SK-N-SH treated with all-trans-retinoic acid at 6 μM for 48 hours (cell line): ENCODE data around the gene PKNOX2.

ENCODE experiments used
- ARNTL ChIP-seq: fragments of 450-650 bp; formaldehyde crosslinking; IDR thresholded peaks from 2 replicates; pipeline ENCODE4 v1.5.0; 2020; ENCODE audit warnings: low read depth, mild to moderate bottlenecking, moderate library complexity, borderline replicate concordance
- CREB5 ChIP-seq: fragments of 250-450 bp; sonication (Bioruptor Pico); IDR thresholded peaks from 2 replicates; pipeline ENCODE4 v1.5.1; 2020; ENCODE audit warnings: low read depth, mild to moderate bottlenecking, moderate library complexity
- CSRNP3 ChIP-seq: fragments of 250-450 bp; sonication (Bioruptor Pico); IDR thresholded peaks from 2 replicates; pipeline ENCODE4 v1.5.1; 2021; ENCODE audit warnings: mild to moderate bottlenecking, moderate library complexity
- GLIS3 ChIP-seq: fragments of 250-450 bp; sonication (Bioruptor Pico); IDR thresholded peaks from 2 replicates; pipeline ENCODE4 v1.5.0; 2020; ENCODE audit warnings: mild to moderate bottlenecking, moderate library complexity
- PATZ1 ChIP-seq: fragments of 250-450 bp; sonication (Bioruptor Pico); IDR thresholded peaks from 2 replicates; pipeline ENCODE4 v1.8.0; 2020; ENCODE audit warnings: mild to moderate bottlenecking, moderate library complexity, borderline replicate concordance
- RARB ChIP-seq: fragments of 250-450 bp; sonication (Bioruptor Pico); IDR thresholded peaks from 2 replicates; pipeline ENCODE4 v1.8.0; 2021; ENCODE audit warnings: mild to moderate bottlenecking, moderate library complexity
- SNAI2 ChIP-seq: fragments of 250-450 bp; sonication (Bioruptor Pico); IDR thresholded peaks from 2 replicates; pipeline ENCODE4 v1.5.0; 2020; ENCODE audit warnings: mild to moderate bottlenecking, moderate library complexity
- TCF4 ChIP-seq: fragments of 250-450 bp; sonication (Bioruptor Pico); IDR thresholded peaks from 2 replicates; pipeline ENCODE4 v1.8.0; 2021; ENCODE audit warnings: mild to moderate bottlenecking, moderate library complexity, borderline replicate concordance
- ZFP30 ChIP-seq: fragments of 450-650 bp; formaldehyde crosslinking; IDR thresholded peaks from 2 replicates; pipeline ENCODE4 v1.5.0; 2022; ENCODE audit warnings: mild to moderate bottlenecking, moderate library complexity
- TF ChIP-seq, protein P1 (sequence below): fragments of 250-450 bp; sonication (Bioruptor Pico); IDR thresholded peaks from 2 replicates; pipeline ENCODE4 v1.8.0; 2021; ENCODE audit warnings: low read depth, mild to moderate bottlenecking, moderate library complexity, borderline replicate concordance

DNA sequence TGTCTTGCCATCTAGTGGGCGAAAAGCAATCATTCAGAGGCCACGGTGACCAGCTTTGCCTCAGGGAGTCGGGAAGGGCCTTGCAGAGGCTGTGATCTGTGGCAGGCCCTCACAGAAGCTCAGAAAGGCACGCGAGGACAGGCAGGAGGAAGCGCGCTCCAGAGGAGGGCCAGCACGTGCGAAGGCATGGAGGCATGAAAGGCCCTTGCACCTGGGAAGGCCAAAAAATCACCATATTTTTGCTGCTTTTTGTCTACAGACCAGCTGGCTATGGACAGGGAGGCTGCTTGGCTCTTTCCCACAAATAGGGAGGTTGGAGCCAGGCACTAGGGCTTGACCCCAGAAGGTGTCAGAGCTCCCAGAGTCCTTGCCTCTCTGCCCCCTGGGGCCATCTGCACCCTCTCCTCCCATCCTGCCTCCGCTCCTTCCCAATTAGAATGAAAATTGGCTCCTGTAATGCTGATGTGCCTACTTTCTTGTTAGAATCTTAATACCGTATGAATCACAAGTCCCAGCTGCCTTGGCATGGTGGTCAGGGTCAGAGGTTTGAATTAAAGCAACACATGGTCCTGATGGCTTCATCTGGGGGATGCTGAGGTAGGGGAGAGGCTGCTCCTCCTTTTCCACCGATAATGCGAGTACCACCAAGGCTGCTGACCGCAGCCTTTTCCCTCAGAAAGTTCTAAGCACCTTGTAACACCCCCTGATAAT, 262.4 kb downstream of the PKNOX2 start:
- no peak for TF ChIP-seq CSRNP3 (CRISPR knock-in tag)
- TF ChIP-seq PATZ1 (CRISPR knock-in tag) = no peak
- TF ChIP-seq ARNTL (CRISPR knock-in tag) = no peak
- no peak for TF ChIP-seq ZFP30 (CRISPR knock-in tag)
- no peak for TF ChIP-seq CREB5 (CRISPR knock-in tag)
- TF ChIP-seq TCF4 (CRISPR knock-in tag) = no peak
- TF ChIP-seq SNAI2 (CRISPR knock-in tag) = no peak
- TF ChIP-seq, protein P1, sequence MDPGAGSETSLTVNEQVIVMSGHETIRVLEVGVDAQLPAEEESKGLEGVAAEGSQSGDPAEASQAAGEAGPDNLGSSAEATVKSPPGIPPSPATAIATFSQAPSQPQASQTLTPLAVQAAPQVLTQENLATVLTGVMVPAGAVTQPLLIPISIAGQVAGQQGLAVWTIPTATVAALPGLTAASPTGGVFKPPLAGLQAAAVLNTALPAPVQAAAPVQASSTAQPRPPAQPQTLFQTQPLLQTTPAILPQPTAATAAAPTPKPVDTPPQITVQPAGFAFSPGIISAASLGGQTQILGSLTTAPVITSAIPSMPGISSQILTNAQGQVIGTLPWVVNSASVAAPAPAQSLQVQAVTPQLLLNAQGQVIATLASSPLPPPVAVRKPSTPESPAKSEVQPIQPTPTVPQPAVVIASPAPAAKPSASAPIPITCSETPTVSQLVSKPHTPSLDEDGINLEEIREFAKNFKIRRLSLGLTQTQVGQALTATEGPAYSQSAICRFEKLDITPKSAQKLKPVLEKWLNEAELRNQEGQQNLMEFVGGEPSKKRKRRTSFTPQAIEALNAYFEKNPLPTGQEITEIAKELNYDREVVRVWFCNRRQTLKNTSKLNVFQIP (CRISPR knock-in tag) = no peak
- no peak for TF ChIP-seq RARB (CRISPR knock-in tag)
- TF ChIP-seq GLIS3 = no peak
